KOPT-K1 (cell line): Measurements from ENCODE around the gene TNIP2.
"Not testable (repeated sequence)": the region's sequence is repeated elsewhere in the genome, so short reads cannot be mapped to it uniquely, and the experiment has no call there.

Experiments
- H3K27ac ChIP-seq: fragments of 200-600 bp; sonication (generic); 2 replicates; pipeline ENCODE4 v1.5.1; 2016; ENCODE audit warnings: antibody characterized with exemption, mild to moderate bottlenecking, low read depth, low read length; ENCODE audit not compliant: poor library complexity, severe bottlenecking
- H3K36me3 ChIP-seq: fragments of 200-600 bp; sonication (generic); 2 replicates; pipeline ENCODE4 v1.5.1; 2017; ENCODE audit warnings: antibody characterized with exemption, mild to moderate bottlenecking, low read length, moderate library complexity; ENCODE audit not compliant: insufficient read depth
- H3K9me3 ChIP-seq: fragments of 200-600 bp; sonication (generic); 2 replicates; pipeline ENCODE4 v1.5.1; 2017; ENCODE audit warnings: antibody characterized with exemption, low read length, mild to moderate bottlenecking; ENCODE audit not compliant: insufficient read depth, poor library complexity, severe bottlenecking

TNIP2 gene

GRCh38 chr4:2762486-2763370 is 6.6 kb upstream of the TNIP2 start:
- not testable (repeated sequence) for H3K9me3 ChIP-seq, H3K36me3 ChIP-seq, H3K27ac ChIP-seq

GRCh38 chr4:2762048-2762447 is 5.9 kb upstream of the TNIP2 start:
- Histone ChIP-seq H3K27ac (no peak overlapping the region), H3K36me3 (no peaks in the 10 kb centered on the region), H3K9me3 (no peaks in the 10 kb centered on the region)

- Histone ChIP-seq H3K36me3 (no peaks in the 10 kb centered on the region), H3K27ac (no peak overlapping the region), H3K9me3 (no peaks in the 10 kb centered on the region)
Observed at GRCh38 chr4:2761035-2761923, 5.1 kb upstream of the TNIP2 start.

- peaks cover 10% of the 10 kb centered on the region; the same call in 1 of the 2 replicates for H3K36me3 ChIP-seq
Observed at GRCh38 chr4:2757426-2757825, 1.3 kb upstream of the TNIP2 start.

GRCh38 chr4:2756691-2757350 is 685 bp upstream of the TNIP2 start:
- Histone ChIP-seq H3K36me3 (peaks cover 16% of the 10 kb centered on the region; the same call in 1 of the 2 replicates), H3K27ac (no peak overlapping the region), H3K9me3 (no peaks in the 10 kb centered on the region)

More at GRCh38 chr4:2757426-2757825, 1.3 kb upstream of the TNIP2 start:
- Histone ChIP-seq H3K9me3 (no peaks in the 10 kb centered on the region), H3K27ac (no peak overlapping the region)

- peaks cover 22% of the 10 kb centered on the region; the same call in 1 of the 2 replicates for H3K36me3 ChIP-seq
- peak overlapping the region; percentile 76 for H3K27ac ChIP-seq
- H3K9me3 ChIP-seq, result no peaks in the 10 kb centered on the region
Observed at GRCh38 chr4:2754848-2755819, 1.0 kb downstream of the TNIP2 start.

GRCh38 chr4:2753436-2753835 is 2.7 kb downstream of the TNIP2 start:
- H3K36me3 ChIP-seq, result peaks cover 26% of the 10 kb centered on the region
- no peak overlapping the region for H3K27ac ChIP-seq
- no peaks in the 10 kb centered on the region for H3K9me3 ChIP-seq

- Histone ChIP-seq H3K27ac (no peak overlapping the region), H3K36me3 (peaks cover 47% of the 10 kb centered on the region)
Observed at GRCh38 chr4:2750719-2751605, 5.2 kb downstream of the TNIP2 start.

GRCh38 chr4:2746891-2747695 is 9.0 kb downstream of the TNIP2 start:
- Histone ChIP-seq H3K36me3 (peaks cover 72% of the 10 kb centered on the region), H3K9me3 (no peaks in the 10 kb centered on the region), H3K27ac (no peak overlapping the region)

More at GRCh38 chr4:2750719-2751605, 5.2 kb downstream of the TNIP2 start:
- no peaks in the 10 kb centered on the region for H3K9me3 ChIP-seq

- Histone ChIP-seq H3K9me3 (no peaks in the 10 kb centered on the region), H3K36me3 (peaks cover 77% of the 10 kb centered on the region), H3K27ac (no peak overlapping the region)
Observed at GRCh38 chr4:2745981-2746806, 9.9 kb downstream of the TNIP2 start.

- H3K36me3 ChIP-seq, result peaks cover 77% of the 10 kb centered on the region
- H3K27ac ChIP-seq, result no peak overlapping the region
Observed at GRCh38 chr4:2745516-2745915, 10.6 kb downstream of the TNIP2 start.

More at GRCh38 chr4:2745516-2745915, 10.6 kb downstream of the TNIP2 start:
- no peaks in the 10 kb centered on the region for H3K9me3 ChIP-seq
